A673 (cell line): Measurements from ENCODE around the gene THBD. TPM values are rescaled to one million over a fixed set of nuclear protein-coding genes. Genes with fewer than 3 reads are reported as not detected.

ENCODE experiments used
- BruUV-seq: library from RNA; stranded (reverse); fragments of 400-500 nt; replicated peaks from 2 replicates; lab custom pipeline; 2021; lab: Mats Ljungman, UMichigan
- CTCF ChIA-PET: fragments of 300-600 bp; sonication (Branson Sonifier 250); formaldehyde crosslinking; loops from one replicate; lab custom pipeline; 2022; ENCODE audit warnings: antibody characterized with exemption; lab: Charles Lee
- POLR2A ChIA-PET: fragments of 300-600 bp; sonication (Branson Sonifier 250); formaldehyde crosslinking; loops from one replicate; lab custom pipeline; 2022; ENCODE audit warnings: antibody characterized with exemption; ENCODE audit not compliant: low non-redundant PET; lab: Charles Lee
- DNase-seq: peaks from one replicate; pipeline ENCODE4 v3.0.0-alpha.2; 2015; ENCODE audit warnings: low spot score
- H3K27ac ChIP-seq: fragments of 200-600 bp; sonication (generic); 2 replicates; pipeline ENCODE4 v1.5.1; 2016; ENCODE audit warnings: mixed run types, low read depth, mild to moderate bottlenecking, mixed read lengths, antibody characterized with exemption, low read length; ENCODE audit not compliant: poor library complexity, severe bottlenecking
- H3K27me3 ChIP-seq: fragments of 200-600 bp; sonication (generic); replicated peaks from 2 replicates; pipeline ENCODE4 v1.6.1; 2017; ENCODE audit warnings: mixed run types, low read depth, mild to moderate bottlenecking, mixed read lengths, antibody characterized with exemption, low read length; ENCODE audit not compliant: insufficient read depth, poor library complexity
- H3K36me3 ChIP-seq: fragments of 200-600 bp; sonication (generic); 2 replicates; pipeline ENCODE4 v1.6.1; 2016; ENCODE audit warnings: mixed run types, mild to moderate bottlenecking, mixed read lengths, antibody characterized with exemption, low read length; ENCODE audit not compliant: insufficient read depth, poor library complexity, severe bottlenecking
- H3K4me1 ChIP-seq: fragments of 200-600 bp; sonication (generic); 2 replicates; pipeline ENCODE4 v1.6.1; 2017; ENCODE audit warnings: mixed run types, mild to moderate bottlenecking, mixed read lengths, antibody characterized with exemption, low read length; ENCODE audit not compliant: insufficient read depth, poor library complexity, severe bottlenecking
- H3K4me3 ChIP-seq: fragments of 200-600 bp; sonication (generic); 2 replicates; pipeline ENCODE4 v1.5.1; 2016; ENCODE audit warnings: low read depth, mixed run types, mild to moderate bottlenecking, mixed read lengths, low read length; ENCODE audit not compliant: poor library complexity, severe bottlenecking
- H3K9me3 ChIP-seq: fragments of 200-600 bp; sonication (generic); 2 replicates; pipeline ENCODE4 v1.6.1; 2016; ENCODE audit warnings: mixed run types, low read depth, mild to moderate bottlenecking, mixed read lengths, antibody characterized with exemption, low read length; ENCODE audit not compliant: poor library complexity, severe bottlenecking
- EZH2 ChIP-seq: fragments of 200-600 bp; sonication (generic); IDR thresholded peaks from 2 replicates; pipeline ENCODE4 v1.6.1; 2017; ENCODE audit warnings: borderline replicate concordance, low read depth, mild to moderate bottlenecking, mixed read lengths, antibody characterized with exemption, low read length; ENCODE audit not compliant: poor library complexity, severe bottlenecking
- intact Hi-C: fragments of 100-400 bp; cut with micrococcal nuclease; formaldehyde crosslinking; loops from one replicate; pipeline ENCODE4 v1.10.0; 2022; ENCODE audit not compliant: unreplicated experiment
- total RNA-seq: library from RNA; stranded (reverse); gene quantifications from 2 replicates; pipeline ENCODE4 v1.2.3, GENCODE V29; 2021
- TF ChIP-seq, protein P1 (sequence below): fragments of 300-800, 200-600 bp; sonication (generic); conservative IDR thresholded peaks from 2 replicates; pipeline ENCODE4 v1.5.1; 2017; ENCODE audit warnings: low read depth, mild to moderate bottlenecking, antibody characterized with exemption, low read length, moderate library complexity, mixed read lengths

Gene THBD
- total RNA-seq, 1 experiment from 2014 or later: not detected

DNA sequence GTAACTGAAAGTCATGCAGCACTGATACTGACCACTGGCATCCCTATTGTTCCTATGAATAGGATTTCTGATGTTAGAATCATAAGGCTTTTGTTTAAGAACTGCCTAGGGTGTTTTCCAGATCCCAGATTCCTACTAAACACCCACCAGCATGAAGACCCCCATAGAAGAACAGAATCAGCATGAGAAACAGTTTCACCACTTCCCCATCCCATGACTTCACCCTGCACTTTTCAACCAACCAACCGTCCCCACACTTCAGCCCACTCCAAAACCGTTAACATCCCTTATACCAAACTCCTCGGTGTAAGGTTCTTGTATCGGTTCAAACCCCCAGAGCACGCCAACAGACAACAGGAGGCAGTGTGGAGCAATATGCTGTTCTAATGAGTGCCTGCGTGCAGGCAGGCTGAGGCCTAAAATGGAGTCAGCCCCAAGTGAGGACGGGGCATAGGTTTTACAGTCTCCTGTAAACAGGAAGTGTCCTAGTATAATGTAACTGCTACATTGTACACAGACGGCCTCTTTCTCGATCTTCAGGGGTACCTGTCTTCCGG, 25.8 kb downstream of the THBD start:
- no peak overlapping the region for H3K27ac ChIP-seq
- no peaks in the 10 kb centered on the region for H3K36me3 ChIP-seq
- no peak for DNase-seq
- no peak for TF ChIP-seq EZH2
- TF ChIP-seq, protein P1, sequence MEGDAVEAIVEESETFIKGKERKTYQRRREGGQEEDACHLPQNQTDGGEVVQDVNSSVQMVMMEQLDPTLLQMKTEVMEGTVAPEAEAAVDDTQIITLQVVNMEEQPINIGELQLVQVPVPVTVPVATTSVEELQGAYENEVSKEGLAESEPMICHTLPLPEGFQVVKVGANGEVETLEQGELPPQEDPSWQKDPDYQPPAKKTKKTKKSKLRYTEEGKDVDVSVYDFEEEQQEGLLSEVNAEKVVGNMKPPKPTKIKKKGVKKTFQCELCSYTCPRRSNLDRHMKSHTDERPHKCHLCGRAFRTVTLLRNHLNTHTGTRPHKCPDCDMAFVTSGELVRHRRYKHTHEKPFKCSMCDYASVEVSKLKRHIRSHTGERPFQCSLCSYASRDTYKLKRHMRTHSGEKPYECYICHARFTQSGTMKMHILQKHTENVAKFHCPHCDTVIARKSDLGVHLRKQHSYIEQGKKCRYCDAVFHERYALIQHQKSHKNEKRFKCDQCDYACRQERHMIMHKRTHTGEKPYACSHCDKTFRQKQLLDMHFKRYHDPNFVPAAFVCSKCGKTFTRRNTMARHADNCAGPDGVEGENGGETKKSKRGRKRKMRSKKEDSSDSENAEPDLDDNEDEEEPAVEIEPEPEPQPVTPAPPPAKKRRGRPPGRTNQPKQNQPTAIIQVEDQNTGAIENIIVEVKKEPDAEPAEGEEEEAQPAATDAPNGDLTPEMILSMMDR: 0 out of 2 replicates have a peak, but pooled peaks have one; percentile 24
- ChIA-PET CTCF (no interaction called here), POLR2A (no interaction called here)
- H3K4me3 ChIP-seq: no peak overlapping the region
- intact Hi-C loops: no loop called here
- H3K9me3 ChIP-seq: no peaks in the 10 kb centered on the region
- H3K4me1 ChIP-seq: no peaks in the 10 kb centered on the region
- H3K27me3 ChIP-seq: peaks cover 4% of the 10 kb centered on the region
- BruUV-seq: no TSS peak

DNA sequence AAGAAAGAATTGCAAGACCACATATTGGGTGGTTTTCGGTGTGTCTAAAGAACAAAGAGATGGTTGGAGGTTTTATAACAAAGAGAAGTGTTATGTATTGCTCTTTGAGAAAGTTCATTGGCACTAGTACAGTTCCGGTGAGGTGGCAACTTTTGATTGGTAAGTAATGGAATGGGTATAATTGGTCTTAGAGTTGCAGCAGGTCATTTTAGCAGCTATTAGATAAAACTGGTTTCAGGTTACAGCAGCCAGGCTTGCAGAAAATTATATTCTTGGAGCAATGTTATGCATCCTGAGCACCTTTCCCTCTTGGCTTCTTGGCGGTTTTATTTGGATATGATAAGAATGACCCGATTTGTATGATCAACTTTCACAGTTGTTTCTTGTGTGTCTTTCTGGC, 26.6 kb downstream of the THBD start:
- intact Hi-C loops: no loop called here
- ChIA-PET POLR2A (no interaction called here), CTCF (no interaction called here)
- no TSS peak for BruUV-seq
- no peak for DNase-seq
- H3K36me3 ChIP-seq: no peaks in the 10 kb centered on the region
- no peaks in the 10 kb centered on the region for H3K9me3 ChIP-seq
- TF ChIP-seq, protein P1: no peak
- no peak for TF ChIP-seq EZH2
- H3K27ac ChIP-seq: no peak overlapping the region
- no peak overlapping the region for H3K4me3 ChIP-seq
- no peaks in the 10 kb centered on the region for H3K4me1 ChIP-seq
- H3K27me3 ChIP-seq: peaks cover under 1% of the 10 kb centered on the region

DNA sequence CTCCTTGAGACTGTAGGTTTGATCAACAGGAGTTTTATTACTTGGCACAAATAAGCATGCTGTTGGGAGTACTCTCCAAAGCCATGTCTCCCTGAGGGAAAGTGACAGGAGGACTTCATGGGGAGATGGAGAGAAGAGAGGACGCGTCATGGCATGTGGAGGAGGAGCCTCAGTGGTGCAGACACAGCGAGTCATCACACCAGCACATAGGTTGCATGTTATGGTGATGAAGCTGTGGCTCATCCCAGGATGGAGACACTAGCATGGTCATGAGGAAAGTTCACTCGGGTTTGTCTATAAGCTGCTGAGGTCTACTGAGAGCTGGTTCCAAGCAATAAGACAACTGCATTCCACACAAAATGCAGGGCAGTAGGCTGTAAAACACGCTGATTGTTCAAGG, 27.5 kb downstream of the THBD start:
- DNase-seq: no peak

More for the DNA sequence above, 27.5 kb downstream of the THBD start:
- Histone ChIP-seq H3K9me3 (no peaks in the 10 kb centered on the region), H3K27me3 (no peaks in the 10 kb centered on the region), H3K36me3 (no peaks in the 10 kb centered on the region), H3K4me1 (no peaks in the 10 kb centered on the region), H3K4me3 (no peak overlapping the region), H3K27ac (no peak overlapping the region)
- ChIA-PET CTCF (no interaction called here), POLR2A (no interaction called here)
- TF ChIP-seq, protein P1: no peak
- no peak for TF ChIP-seq EZH2
- BruUV-seq: no TSS peak
- intact Hi-C loops: no loop called here
